T-helper 17 cell (primary cell): ENCODE results near the gene PNMT. TPM values are rescaled to one million over a fixed set of nuclear protein-coding genes. Genes with fewer than 3 reads are reported as not detected.
A peak's percentile ranks its signal among the peaks of the same experiment; 100 is the strongest.

Experiments
- ATAC-seq: fragments of 150-1000 bp; cut with Tn5 transposase; 2 replicates; pipeline ENCODE4 v1.10.0; 2021; ENCODE audit warnings: mild to moderate bottlenecking, moderate library complexity
- DNase-seq, 3 donors: peaks; one replicate each; pipeline versions ENCODE4 v3.0.0 to v3.0.0-alpha.2; 2020 to 2021
- H3K9me3 ChIP-seq: one replicate; pipeline ENCODE4 v1.7.0; 2013; ENCODE audit warnings: low read length, mild to moderate bottlenecking; ENCODE audit not compliant: control insufficient read depth, poor library complexity, severe bottlenecking
- H3K27ac Mint-ChIP-seq: one replicate; pipeline ENCODE4 v1.8.0; 2022; ENCODE audit warnings: mild to moderate bottlenecking, moderate library complexity, mixed read lengths
- H3K27me3 Mint-ChIP-seq: one replicate; pipeline ENCODE4 v1.8.0; 2022; ENCODE audit warnings: mixed read lengths
- H3K36me3 Mint-ChIP-seq: one replicate; pipeline ENCODE4 v1.8.0; 2022; ENCODE audit warnings: low read depth, mixed read lengths
- H3K4me1 Mint-ChIP-seq: one replicate; pipeline ENCODE4 v1.8.0; 2022; ENCODE audit warnings: mild to moderate bottlenecking, mixed read lengths
- H3K4me3 Mint-ChIP-seq: one replicate; pipeline ENCODE4 v1.8.0; 2022; ENCODE audit warnings: mild to moderate bottlenecking, moderate library complexity, mixed read lengths
- total RNA-seq, 4 donors: library from RNA in 2 of 4; stranded (reverse) in 2 of 4; gene quantifications; one replicate each; pipeline ENCODE4 v1.2.3 and lab custom pipeline; 2022 to 2026

The PNMT gene
- total RNA-seq, 2 donors from 2014 or later = not detected

DNA sequence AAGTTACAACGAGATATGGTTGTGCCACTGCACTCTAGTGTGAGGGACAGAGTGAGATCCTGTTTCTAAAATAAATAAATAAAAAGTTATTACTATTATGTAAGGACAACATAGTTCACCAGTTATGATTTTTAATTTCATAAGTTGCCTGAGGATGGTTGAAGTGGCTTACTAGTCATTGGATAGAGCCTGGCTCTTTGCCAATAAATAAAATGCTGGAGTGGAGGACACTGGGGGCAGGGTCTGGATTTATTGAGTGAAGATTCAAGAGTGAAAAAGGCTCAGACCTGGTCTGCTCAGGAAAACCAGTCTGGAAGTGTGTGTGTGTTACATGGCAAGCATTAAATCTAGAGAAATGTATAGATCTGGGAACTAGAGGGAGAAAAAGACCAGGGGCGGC is 29.2 kb upstream of the PNMT start:
- no peaks in the 10 kb centered on the region for H3K9me3 ChIP-seq
- H3K4me3 Mint-ChIP-seq = peak overlapping the region; percentile 15
- H3K27me3 Mint-ChIP-seq = no peaks in the 10 kb centered on the region
- H3K4me1 Mint-ChIP-seq = peaks cover 47% of the 10 kb centered on the region
- DNase-seq (no peak), ATAC-seq (no peak)
- peak overlapping the region; percentile 95 for H3K27ac Mint-ChIP-seq
- H3K36me3 Mint-ChIP-seq = peaks cover 2% of the 10 kb centered on the region

DNA sequence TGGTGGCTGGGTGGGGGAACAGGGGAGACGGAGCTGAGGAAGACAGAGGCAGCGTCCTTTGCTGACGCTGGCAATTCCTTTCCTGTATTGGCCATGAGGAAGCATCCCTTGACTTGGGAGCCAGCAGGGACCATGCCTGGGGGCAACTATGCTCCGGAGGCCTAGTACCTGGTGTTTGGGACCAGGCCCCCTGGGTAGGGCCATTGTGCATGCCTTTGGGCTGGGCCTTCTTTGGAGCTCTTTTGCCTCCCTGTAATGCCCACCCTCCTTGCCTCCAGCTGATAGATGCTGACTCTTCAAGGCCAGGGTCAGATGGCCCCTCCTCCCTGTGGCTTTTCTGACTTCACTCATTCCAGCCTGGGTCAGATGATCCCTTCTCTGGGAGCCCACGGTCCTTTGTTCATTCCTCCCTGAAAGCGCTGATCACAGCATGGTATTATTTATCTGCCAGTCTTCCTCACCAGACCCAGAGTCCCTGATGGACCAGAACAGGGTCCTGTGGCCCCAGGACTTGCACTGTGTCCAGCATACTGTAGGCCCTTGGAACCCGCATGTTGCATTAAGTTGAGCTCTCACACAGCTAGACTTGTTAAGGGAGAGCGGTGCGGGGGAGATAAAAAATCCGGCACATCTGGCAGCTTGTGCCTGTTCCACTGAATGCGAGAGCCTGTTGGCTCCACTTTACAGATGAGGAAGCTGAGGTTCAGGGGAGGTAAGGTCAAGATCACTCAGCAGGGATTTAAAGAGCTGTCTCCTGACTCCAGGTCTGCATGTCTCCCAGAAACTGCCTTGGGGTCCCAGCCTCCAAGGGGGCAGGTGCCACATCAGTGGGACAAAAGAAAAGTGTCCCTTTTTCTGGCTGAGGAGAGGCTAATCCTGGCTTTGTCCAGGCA is 28.4 kb upstream of the PNMT start:
- no peaks in the 10 kb centered on the region for H3K9me3 ChIP-seq
- DNase-seq (no peak), ATAC-seq (no peak)
- peaks cover 44% of the 10 kb centered on the region for H3K4me1 Mint-ChIP-seq
- no peaks in the 10 kb centered on the region for H3K27me3 Mint-ChIP-seq
- H3K36me3 Mint-ChIP-seq = peaks cover 2% of the 10 kb centered on the region
- peak overlapping the region; percentile 95 for H3K27ac Mint-ChIP-seq
- peak overlapping the region; percentile 50 for H3K4me3 Mint-ChIP-seq

DNA sequence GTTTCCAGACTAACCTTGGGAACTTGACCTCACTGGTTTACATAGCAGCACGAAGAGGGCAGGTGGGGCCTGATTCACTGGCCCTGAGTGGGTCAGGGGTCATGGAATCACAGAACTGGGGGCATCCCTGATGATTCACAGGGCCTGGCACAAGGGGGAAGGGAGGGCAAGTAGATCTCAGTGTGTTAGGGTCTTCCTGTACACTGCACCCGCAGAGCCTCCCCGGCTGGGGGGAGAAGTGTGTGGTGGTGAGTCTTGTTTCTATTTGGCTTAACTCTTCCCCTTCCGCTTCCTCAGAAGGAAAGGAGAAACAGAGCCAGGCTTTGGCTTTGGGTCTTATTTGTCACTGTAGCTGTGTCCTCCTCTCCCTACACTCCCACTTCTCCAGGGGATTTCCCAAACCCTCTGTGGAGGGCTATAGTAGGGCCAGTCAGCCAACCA is 27.6 kb upstream of the PNMT start:
- Mint-ChIP-seq H3K27me3 (no peaks in the 10 kb centered on the region), H3K36me3 (peaks cover 2% of the 10 kb centered on the region), H3K27ac (no peak overlapping the region), H3K4me3 (no peak overlapping the region), H3K4me1 (peaks cover 45% of the 10 kb centered on the region)
- no peak for DNase-seq
- no peaks in the 10 kb centered on the region for H3K9me3 ChIP-seq
- no peak for ATAC-seq

DNA sequence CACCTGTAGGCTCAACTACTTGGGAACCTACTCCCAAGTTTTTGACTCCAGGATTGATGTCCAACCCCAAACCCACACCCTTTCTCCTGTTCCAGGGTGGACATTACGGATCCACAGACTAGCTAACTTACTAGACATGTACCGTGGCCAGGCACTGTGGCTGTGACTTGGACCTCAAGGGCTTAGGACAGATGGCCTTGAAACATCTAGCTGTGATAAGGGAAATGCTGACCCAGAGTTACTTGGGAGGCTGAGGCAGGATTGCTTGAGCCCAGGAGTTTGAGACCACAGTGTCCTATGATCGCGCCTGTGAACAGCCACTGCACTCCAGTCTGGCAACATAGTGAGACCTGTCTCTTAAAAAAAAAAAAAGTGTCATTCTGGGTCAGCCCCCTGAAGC is 27.2 kb upstream of the PNMT start:
- DNase-seq (no peak), ATAC-seq (no peak)
- Mint-ChIP-seq H3K4me3 (no peak overlapping the region), H3K36me3 (peaks cover 2% of the 10 kb centered on the region), H3K27me3 (no peaks in the 10 kb centered on the region), H3K27ac (no peak overlapping the region), H3K4me1 (peaks cover 47% of the 10 kb centered on the region)
- H3K9me3 ChIP-seq = no peaks in the 10 kb centered on the region

DNA sequence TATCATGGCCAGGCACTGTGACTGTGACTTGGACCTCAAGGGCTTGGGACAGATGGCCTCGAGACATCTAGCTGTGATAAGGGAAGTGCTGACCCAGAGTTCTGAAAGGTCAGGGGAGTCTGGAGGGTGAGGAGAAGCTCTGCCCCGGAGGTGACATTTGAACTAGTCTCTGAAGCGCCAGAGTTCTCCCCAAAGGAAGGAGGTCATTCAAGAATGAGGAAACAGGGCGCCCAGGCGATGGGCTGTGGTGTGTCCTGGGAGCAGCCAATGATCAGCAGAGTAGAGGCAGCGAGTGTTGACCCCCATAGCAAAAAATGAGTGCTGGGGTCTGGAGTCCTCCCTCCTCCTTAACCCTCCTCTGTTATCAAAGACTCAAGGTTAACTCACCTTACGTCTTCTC is 26.4 kb upstream of the PNMT start:
- H3K27me3 Mint-ChIP-seq = no peaks in the 10 kb centered on the region
- ATAC-seq (no peak), DNase-seq (no peak)
- peaks cover 49% of the 10 kb centered on the region for H3K4me1 Mint-ChIP-seq
- no peaks in the 10 kb centered on the region for H3K9me3 ChIP-seq
- no peak overlapping the region for H3K4me3 Mint-ChIP-seq
- no peak overlapping the region for H3K27ac Mint-ChIP-seq
- H3K36me3 Mint-ChIP-seq = peaks cover 2% of the 10 kb centered on the region

DNA sequence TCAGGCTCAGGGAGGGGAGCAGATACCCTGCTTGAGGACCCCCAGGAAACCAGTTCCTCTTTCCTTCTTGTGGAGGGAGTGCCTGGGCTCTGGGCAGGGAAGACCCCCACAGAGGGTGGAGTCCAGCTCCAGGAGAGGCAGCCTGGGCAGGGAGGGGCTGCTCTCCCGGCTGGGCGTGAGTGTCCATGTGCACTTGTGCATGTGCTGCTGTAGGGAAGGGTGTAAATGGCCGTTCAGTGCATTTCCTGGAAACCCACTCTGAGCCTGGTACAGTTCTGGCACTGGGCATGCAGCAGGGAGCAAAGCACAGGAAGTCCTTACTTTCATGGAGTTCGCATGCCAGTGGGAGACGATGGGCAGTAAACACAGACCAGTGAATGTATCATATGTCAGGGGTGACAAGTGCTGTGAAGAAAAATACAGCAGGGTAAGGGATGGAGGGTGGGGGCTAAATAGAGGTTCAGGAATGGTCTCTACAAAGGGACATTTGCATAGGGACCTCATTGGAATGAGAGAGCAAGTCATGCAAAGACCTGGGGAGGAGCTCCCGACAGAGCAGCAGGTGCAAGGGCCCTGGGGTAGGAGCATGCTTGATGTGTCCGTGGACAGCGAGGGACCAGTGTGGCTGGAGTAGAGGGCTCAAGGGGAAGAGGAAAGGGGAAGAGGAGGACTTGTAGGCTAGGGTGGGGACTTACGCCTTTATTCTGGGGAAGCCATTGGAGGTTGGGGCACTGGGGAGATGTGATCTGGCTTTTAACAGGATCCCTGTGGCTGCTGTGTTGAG is 25.8 kb upstream of the PNMT start:
- no peaks in the 10 kb centered on the region for H3K9me3 ChIP-seq
- no peak for ATAC-seq
- Mint-ChIP-seq H3K27ac (peak overlapping the region; percentile 79), H3K4me1 (peaks cover 49% of the 10 kb centered on the region), H3K27me3 (no peaks in the 10 kb centered on the region), H3K4me3 (no peak overlapping the region), H3K36me3 (peaks cover 2% of the 10 kb centered on the region)
- no peak for DNase-seq

DNA sequence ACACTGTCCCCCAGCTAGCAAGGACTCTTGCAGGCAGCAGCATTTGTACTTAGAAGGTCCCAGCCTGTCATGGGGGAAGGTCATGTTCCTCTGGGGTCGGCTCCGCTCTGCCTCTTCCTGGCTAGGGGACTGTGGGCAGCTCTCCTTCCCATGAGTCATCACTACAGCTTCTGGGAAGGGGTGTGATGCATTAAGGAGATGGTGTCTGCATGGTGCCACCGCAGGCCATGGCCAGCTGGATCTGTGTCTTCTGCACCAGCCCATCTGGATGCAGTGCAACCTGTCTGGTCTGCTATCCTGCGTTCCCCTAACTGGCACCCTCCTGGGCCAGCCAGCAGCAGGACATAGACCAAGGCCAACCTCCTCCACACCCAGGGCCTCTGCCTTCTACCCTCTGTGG is 25.0 kb upstream of the PNMT start:
- Mint-ChIP-seq H3K4me1 (peaks cover 44% of the 10 kb centered on the region), H3K4me3 (no peak overlapping the region), H3K27ac (peak overlapping the region; percentile 79), H3K36me3 (peaks cover 2% of the 10 kb centered on the region), H3K27me3 (no peaks in the 10 kb centered on the region)
- DNase-seq (no peak), ATAC-seq (no peak)
- H3K9me3 ChIP-seq = no peaks in the 10 kb centered on the region

DNA sequence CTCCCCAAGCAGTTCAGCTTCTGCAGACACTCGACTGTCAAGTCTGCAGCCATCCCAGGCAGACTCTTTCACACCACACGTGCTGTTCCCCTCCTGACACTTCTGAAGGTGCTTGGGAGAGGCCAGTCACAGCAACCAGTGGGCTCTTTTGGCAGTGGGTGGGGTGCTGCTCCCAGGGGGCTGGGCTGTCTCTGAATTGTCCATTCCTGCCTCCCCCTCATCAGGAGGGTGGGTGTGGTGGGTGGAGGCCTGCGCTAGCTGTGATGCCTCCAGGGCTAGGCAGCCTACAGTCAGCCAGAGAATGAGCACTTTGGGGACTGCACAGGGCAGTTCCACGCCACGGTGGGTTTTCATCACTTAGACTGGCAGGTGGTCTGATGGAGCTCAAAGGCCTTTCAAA is 21.0 kb upstream of the PNMT start:
- H3K9me3 ChIP-seq = no peaks in the 10 kb centered on the region
- no peak for DNase-seq
- no peaks in the 10 kb centered on the region for H3K36me3 Mint-ChIP-seq
- H3K4me1 Mint-ChIP-seq = peaks cover 45% of the 10 kb centered on the region
- no peak overlapping the region for H3K4me3 Mint-ChIP-seq
- no peak overlapping the region for H3K27ac Mint-ChIP-seq
- no peaks in the 10 kb centered on the region for H3K27me3 Mint-ChIP-seq
- ATAC-seq = no peak

DNA sequence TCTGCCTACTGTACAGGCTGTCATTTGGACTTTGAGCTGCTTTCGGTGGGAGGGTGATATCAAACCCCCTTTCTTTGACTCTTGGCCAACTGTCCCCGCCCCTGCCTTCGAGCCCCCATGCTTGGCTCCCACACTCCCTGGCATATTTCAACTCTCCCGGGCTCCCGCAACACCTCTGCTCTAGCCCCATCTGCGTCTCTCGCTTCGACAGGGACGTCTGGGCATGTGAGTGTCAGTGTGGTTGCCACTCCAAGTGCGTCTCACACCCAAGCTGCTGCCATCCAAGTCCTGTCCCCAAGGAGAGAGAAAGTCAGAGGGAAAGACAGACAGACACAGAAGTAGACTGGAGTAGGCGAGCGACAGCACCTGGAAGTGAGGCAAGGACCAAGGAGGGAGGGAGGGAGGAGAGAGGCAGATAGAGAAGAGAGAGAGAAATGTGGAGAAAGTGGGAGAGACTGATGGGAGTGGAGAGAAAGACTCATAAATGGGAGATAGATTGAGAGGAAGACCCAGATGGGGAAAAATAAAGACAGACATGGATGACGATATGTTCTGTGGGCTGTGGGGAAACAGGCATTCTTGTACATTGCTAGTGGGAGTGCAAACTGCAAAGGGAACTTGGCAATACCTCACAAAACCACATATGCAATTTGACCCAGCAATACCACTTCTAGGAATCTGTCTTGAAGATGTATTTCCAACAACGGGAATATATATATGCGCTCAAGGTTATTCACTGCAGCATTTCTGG is 19.5 kb upstream of the PNMT start:
- Mint-ChIP-seq H3K36me3 (no peaks in the 10 kb centered on the region), H3K27me3 (no peaks in the 10 kb centered on the region), H3K27ac (no peak overlapping the region), H3K4me1 (peaks cover 41% of the 10 kb centered on the region), H3K4me3 (no peak overlapping the region)
- DNase-seq (no peak), ATAC-seq (no peak)
- H3K9me3 ChIP-seq = no peaks in the 10 kb centered on the region

DNA sequence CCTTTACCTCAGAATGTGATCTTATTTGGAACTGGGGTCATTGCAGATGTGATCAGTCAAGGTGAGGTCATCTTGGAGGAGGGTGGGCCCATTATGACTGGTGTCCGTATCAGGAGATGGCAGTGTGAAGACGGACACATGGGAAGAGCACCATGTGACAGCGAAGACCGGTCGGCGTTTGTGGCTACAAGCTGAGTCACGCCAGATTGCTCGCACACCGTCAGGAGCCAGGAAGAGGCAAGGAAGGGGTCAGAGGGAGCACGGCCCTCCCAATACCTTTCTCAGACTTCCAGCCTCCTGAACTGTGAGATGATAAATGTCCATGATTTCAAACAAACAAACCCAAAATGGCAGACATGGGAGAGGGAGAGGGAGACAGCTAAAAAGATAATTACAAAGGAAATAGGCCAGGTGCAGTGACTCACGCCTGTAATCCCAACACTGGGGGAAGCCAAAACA is 18.1 kb upstream of the PNMT start:
- Mint-ChIP-seq H3K27ac (peak overlapping the region; percentile 84), H3K4me3 (no peak overlapping the region), H3K4me1 (peaks cover 42% of the 10 kb centered on the region), H3K36me3 (no peaks in the 10 kb centered on the region), H3K27me3 (no peaks in the 10 kb centered on the region)
- H3K9me3 ChIP-seq = no peaks in the 10 kb centered on the region
- ATAC-seq = no peak
- DNase-seq = no peak

DNA sequence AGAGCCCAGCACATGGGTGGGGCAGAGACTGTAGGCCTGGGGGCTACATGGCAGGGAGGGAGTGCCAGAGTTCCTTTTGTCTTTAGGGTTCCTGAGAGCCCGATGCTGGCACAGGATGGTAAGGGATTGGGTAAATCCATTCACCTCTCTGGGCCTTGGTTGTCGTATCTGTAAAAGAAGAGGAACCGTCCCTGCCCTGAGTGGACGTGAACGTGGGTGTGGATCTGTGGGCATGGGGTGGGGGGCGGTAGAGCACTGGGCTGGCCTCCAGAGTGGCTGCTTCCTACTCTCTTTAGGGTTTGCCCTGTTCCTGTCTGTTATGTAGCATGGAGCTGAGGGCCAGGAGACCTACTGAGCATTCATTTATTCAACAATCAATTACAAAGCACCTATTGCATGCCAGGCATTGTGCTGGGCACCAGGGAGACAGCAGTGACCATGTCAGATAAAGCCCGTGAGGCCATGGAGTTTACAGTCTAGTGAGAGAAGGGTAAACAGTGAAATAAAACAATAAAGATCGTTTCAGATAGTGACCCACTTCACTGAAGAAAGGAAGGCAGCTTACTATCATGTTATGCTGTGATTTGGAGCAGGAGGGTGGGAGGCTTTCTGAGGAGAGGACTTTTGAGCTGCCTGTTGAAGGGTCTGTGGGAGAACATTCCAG is 16.2 kb upstream of the PNMT start:
- ATAC-seq (no peak), DNase-seq (no peak)
- no peaks in the 10 kb centered on the region for H3K27me3 Mint-ChIP-seq
- H3K9me3 ChIP-seq = no peaks in the 10 kb centered on the region
- H3K27ac Mint-ChIP-seq = peak overlapping the region; percentile 79
- peaks cover 37% of the 10 kb centered on the region for H3K4me1 Mint-ChIP-seq
- H3K4me3 Mint-ChIP-seq = peak overlapping the region; percentile 31
- peaks cover 2% of the 10 kb centered on the region for H3K36me3 Mint-ChIP-seq

DNA sequence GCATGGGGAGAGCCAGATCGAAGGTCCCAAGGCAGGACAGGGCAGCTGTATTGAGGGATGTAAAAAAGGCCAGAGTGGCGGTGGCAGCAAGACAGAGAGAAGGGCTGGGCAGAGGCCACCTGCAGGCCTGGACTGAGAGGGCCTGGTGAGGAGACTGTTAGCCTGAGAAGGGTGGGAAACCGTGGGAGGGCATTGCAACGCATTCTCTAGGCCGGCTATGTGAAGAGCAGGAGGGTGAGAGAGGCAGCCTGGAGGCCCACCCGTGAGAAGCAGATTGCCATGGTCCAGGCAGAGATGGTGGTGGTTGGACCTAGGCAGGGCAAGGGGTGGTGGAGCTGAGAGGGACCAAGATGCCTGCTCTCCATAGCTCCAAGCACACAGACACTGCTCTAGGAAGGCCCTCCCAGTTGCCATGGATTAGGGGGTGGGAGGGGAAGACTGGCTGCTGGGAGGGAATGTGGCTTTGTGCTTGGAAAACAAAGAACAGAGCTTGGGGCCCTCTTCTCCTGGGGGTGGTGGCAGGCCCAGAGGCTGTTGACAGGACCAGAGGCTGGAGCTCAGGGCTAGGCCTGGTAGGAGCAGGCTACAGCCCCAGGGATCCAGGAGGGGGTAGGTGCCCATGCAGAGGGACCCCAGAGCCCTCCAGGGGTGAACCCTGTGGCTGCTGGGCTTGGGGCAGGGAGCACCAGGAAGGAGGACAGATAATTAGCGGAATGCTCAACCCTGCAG is 15.5 kb upstream of the PNMT start:
- H3K4me1 Mint-ChIP-seq = peaks cover 35% of the 10 kb centered on the region
- peak overlapping the region; percentile 31 for H3K4me3 Mint-ChIP-seq

More for the DNA sequence above, 15.5 kb upstream of the PNMT start:
- DNase-seq (no peak), ATAC-seq (no peak)
- H3K27ac Mint-ChIP-seq = no peak overlapping the region
- peaks cover 2% of the 10 kb centered on the region for H3K36me3 Mint-ChIP-seq
- no peaks in the 10 kb centered on the region for H3K27me3 Mint-ChIP-seq
- H3K9me3 ChIP-seq = no peaks in the 10 kb centered on the region
